NT2/D1 (cell line): ENCODE data around the gene CEP89.
"Not testable (repeated sequence)": the region's sequence is repeated elsewhere in the genome, so short reads cannot be mapped to it uniquely, and the experiment has no call there.

Experiments
- SUZ12 ChIP-seq: IDR thresholded peaks from 2 replicates; pipeline ENCODE4 v1.6.1; 2011; ENCODE audit not compliant: insufficient read length, insufficient read depth; ENCODE audit errors: extremely low read depth
- YY1 ChIP-seq: IDR thresholded peaks from 2 replicates; pipeline ENCODE4 v1.6.1; 2011; ENCODE audit not compliant: insufficient read length, insufficient read depth
- ZNF274 ChIP-seq: IDR thresholded peaks from 2 replicates; pipeline ENCODE4 v1.6.1; 2011; ENCODE audit warnings: mild to moderate bottlenecking, low read depth, low read length

DNA sequence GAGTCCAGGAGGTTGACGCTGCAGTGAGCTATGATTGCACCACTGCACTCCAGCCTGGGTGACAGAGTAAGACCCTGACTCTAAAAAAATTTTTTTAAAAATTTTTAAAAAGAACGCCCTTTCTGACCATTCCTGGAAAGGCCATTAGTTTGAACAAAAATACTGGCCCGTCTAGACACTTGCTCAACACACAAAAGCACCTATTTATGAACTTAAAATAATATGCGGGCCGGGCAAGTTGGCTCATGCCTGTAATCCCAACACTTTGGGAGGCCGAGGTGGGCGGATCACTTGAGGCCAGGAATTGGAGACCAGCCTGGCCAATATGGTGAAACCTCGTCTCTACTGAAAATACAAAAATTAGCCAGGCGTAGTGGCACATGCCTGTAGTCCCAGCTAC lies 104.3 kb downstream of the CEP89 start:
- TF ChIP-seq YY1, SUZ12, ZNF274: not testable (repeated sequence)
